Measurements from ENCODE around the gene CHD8. TPM values are rescaled to one million over a fixed set of nuclear protein-coding genes. Genes with fewer than 3 reads are reported as not detected.
"Not testable (repeated sequence)": the region's sequence is repeated elsewhere in the genome, so short reads cannot be mapped to it uniquely, and the experiment has no call there.

Gene CHD8
- total and polyA plus RNA-seq, 2 experiments from 2014 or later: 21.2 to 35.9 TPM

GRCh38 chr14:21373980-21374379, 81.9 kb downstream of the CHD8 start:
- Histone ChIP-seq H4K20me1 (ENCODE audit: insufficient read depth) (no peaks in the 10 kb centered on the region), H3K4me2 (ENCODE audit: unreplicated experiment) (no peak overlapping the region), H3F3A (ENCODE audit: insufficient read depth) (no peaks in the 10 kb centered on the region), H3K9me2 (ENCODE audit: insufficient read depth) (no peaks in the 10 kb centered on the region), H3K79me2 (ENCODE audit: insufficient read depth) (peaks cover 73% of the 10 kb centered on the region), H3K27ac (no peak overlapping the region), H3K4me1 (ENCODE audit: insufficient read depth) (no peaks in the 10 kb centered on the region), H3K9ac (no peak overlapping the region), H2AFZ (no peak overlapping the region), H3K4me3 (no peak overlapping the region), H3K9me3 (ENCODE audit: low read depth) (no peaks in the 10 kb centered on the region), H3K36me3 (ENCODE audit: low read depth) (peaks cover 40% of the 10 kb centered on the region), H3K27me3 (replicated peaks; ENCODE audit: insufficient read depth) (no peaks in the 10 kb centered on the region)
- no peak for DNase-seq
- in situ Hi-C loops (cut with MboI): no loop called here
- TF ChIP-seq EZH2phosphoT487 (IDR thresholded peaks at IDR 0.05; ENCODE audit: insufficient read depth, low read depth) (no peak), EZH2 (IDR thresholded peaks at IDR 0.05; ENCODE audit: insufficient read depth, poor library complexity, severe bottlenecking) (no peak)
- WGBS, 2 experiments (ENCODE audit: low coverage in 1 of 2, low lambda C conversion rate in 2 of 2, missing lambda C conversion rate in 2 of 2): 94 to 100% methylated on average over 1 of the region's 1 CpG

GRCh38 chr14:21372814-21373213, 83.1 kb downstream of the CHD8 start:
- H3K4me1 ChIP-seq (ENCODE audit: insufficient read depth); DNase-seq; H4K20me1 ChIP-seq (ENCODE audit: insufficient read depth); in situ Hi-C loops (cut with MboI); H3K27ac ChIP-seq; H3F3A ChIP-seq (ENCODE audit: insufficient read depth); H3K9ac ChIP-seq; H3K9me2 ChIP-seq (ENCODE audit: insufficient read depth); H3K27me3 ChIP-seq (replicated peaks; ENCODE audit: insufficient read depth); H3K9me3 ChIP-seq (ENCODE audit: low read depth); H3K4me2 ChIP-seq (ENCODE audit: unreplicated experiment); H3K4me3 ChIP-seq; H2AFZ ChIP-seq: not testable (repeated sequence)
- 89 to 95% methylated on average over 1 of the region's 1 CpG for WGBS, 2 experiments (ENCODE audit: low coverage in 1 of 2, low lambda C conversion rate in 2 of 2, missing lambda C conversion rate in 2 of 2)
- Histone ChIP-seq H3K79me2 (ENCODE audit: insufficient read depth) (peaks cover 62% of the 10 kb centered on the region), H3K36me3 (ENCODE audit: low read depth) (peaks cover 52% of the 10 kb centered on the region)

GRCh38 chr14:21369949-21370679, 85.8 kb downstream of the CHD8 start:
- Histone ChIP-seq H2AFZ (no peak overlapping the region), H3K4me2 (ENCODE audit: unreplicated experiment) (no peak overlapping the region), H3K9ac (no peak overlapping the region), H3K9me3 (ENCODE audit: low read depth) (no peaks in the 10 kb centered on the region), H3K27ac (no peak overlapping the region), H3F3A (ENCODE audit: insufficient read depth) (no peaks in the 10 kb centered on the region), H4K20me1 (ENCODE audit: insufficient read depth) (no peaks in the 10 kb centered on the region), H3K79me2 (ENCODE audit: insufficient read depth) (peaks cover 39% of the 10 kb centered on the region), H3K27me3 (replicated peaks; ENCODE audit: insufficient read depth) (no peaks in the 10 kb centered on the region), H3K4me1 (ENCODE audit: insufficient read depth) (no peaks in the 10 kb centered on the region), H3K4me3 (no peak overlapping the region), H3K36me3 (ENCODE audit: low read depth) (peaks cover 65% of the 10 kb centered on the region), H3K9me2 (ENCODE audit: insufficient read depth) (no peaks in the 10 kb centered on the region)
- 62 to 72% methylated on average over 4 of the region's 4 CpGs for WGBS, 2 experiments (ENCODE audit: low coverage in 1 of 2, low lambda C conversion rate in 2 of 2, missing lambda C conversion rate in 2 of 2)
- in situ Hi-C loops (cut with MboI): no loop called here
- TF ChIP-seq EZH2phosphoT487 (IDR thresholded peaks at IDR 0.05; ENCODE audit: insufficient read depth, low read depth) (no peak), EZH2 (IDR thresholded peaks at IDR 0.05; ENCODE audit: insufficient read depth, poor library complexity, severe bottlenecking) (no peak)
- DNase-seq: no peak

- Histone ChIP-seq H3K36me3 (ENCODE audit: low read depth) (peaks cover 88% of the 10 kb centered on the region), H3K27ac (no peak overlapping the region), H4K20me1 (ENCODE audit: insufficient read depth) (no peaks in the 10 kb centered on the region), H2AFZ (no peak overlapping the region), H3K4me3 (no peak overlapping the region), H3K4me1 (ENCODE audit: insufficient read depth) (no peaks in the 10 kb centered on the region), H3K9me2 (ENCODE audit: insufficient read depth) (no peaks in the 10 kb centered on the region), H3F3A (ENCODE audit: insufficient read depth) (no peaks in the 10 kb centered on the region), H3K4me2 (ENCODE audit: unreplicated experiment) (no peak overlapping the region), H3K9ac (no peak overlapping the region), H3K79me2 (ENCODE audit: insufficient read depth) (peaks cover 14% of the 10 kb centered on the region), H3K27me3 (replicated peaks; ENCODE audit: insufficient read depth) (no peaks in the 10 kb centered on the region), H3K9me3 (ENCODE audit: low read depth) (no peaks in the 10 kb centered on the region)
- WGBS, 2 experiments (ENCODE audit: low coverage in 1 of 2, low lambda C conversion rate in 2 of 2, missing lambda C conversion rate in 2 of 2): 88 to 95% methylated on average over 6 of the region's 6 CpGs
- TF ChIP-seq EZH2phosphoT487 (IDR thresholded peaks at IDR 0.05; ENCODE audit: insufficient read depth, low read depth): no peak
- no peak for TF ChIP-seq EZH2 (IDR thresholded peaks at IDR 0.05; ENCODE audit: insufficient read depth, poor library complexity, severe bottlenecking)
- in situ Hi-C loops (cut with MboI): no loop called here
- DNase-seq: no peak
Measured at GRCh38 chr14:21367582-21368144, 88.3 kb downstream of the CHD8 start.

Measured in GM23248 (cell line).